H1 (cell line): ENCODE results near the gene CAPN15.

Experiments
- ATF3 ChIP-seq: IDR thresholded peaks from 2 replicates; pipeline ENCODE4 v1.6.1; 2011; ENCODE audit warnings: low read depth, mild to moderate bottlenecking, low read length; ENCODE audit not compliant: insufficient read depth
- CTCF ChIP-seq, 3 experiments: IDR thresholded peaks; 1 replicate in 2 of 3; 2 replicates in 1 of 3; pipeline versions ENCODE4 v1.5.1 to v1.6.1; 2011; ENCODE audit warnings: low read length in 3 of 3, mild to moderate bottlenecking in 3 of 3, inconsistent platforms in 2 of 3, low read depth in 1 of 3, moderate library complexity in 1 of 3; ENCODE audit not compliant: insufficient read depth in 1 of 3; ENCODE audit errors: control extremely low read depth in 1 of 3
- EZH2 ChIP-seq: fragments of 200-600 bp; sonication (generic); IDR thresholded peaks from 2 replicates; pipeline ENCODE4 v1.7.1; 2012; ENCODE audit warnings: low read depth, mild to moderate bottlenecking, moderate library complexity, low read length, inconsistent platforms; ENCODE audit not compliant: severe bottlenecking
- KDM1A ChIP-seq: fragments of 200-600, 300-600 bp; sonication (generic); IDR thresholded peaks from 2 replicates; pipeline ENCODE4 v1.7.1; 2016; ENCODE audit warnings: mild to moderate bottlenecking, low read length, borderline replicate concordance
- POLR2A ChIP-seq, 2 experiments: IDR thresholded peaks; 1 replicate in 1 of 2; 2 replicates in 1 of 2; pipeline ENCODE4 v1.6.1; 2011; ENCODE audit warnings: low read depth in 2 of 2, low read length in 2 of 2, mild to moderate bottlenecking in 2 of 2; ENCODE audit errors: control extremely low read depth in 1 of 2

- TF ChIP-seq POLR2A (IDR thresholded peaks at IDR 0.05; ENCODE audit: control extremely low read depth in 1 of 2, low read depth in 2 of 2, low read length in 2 of 2) (no peak), KDM1A (no peak), CTCF (IDR thresholded peaks at IDR 0.05; ENCODE audit: control extremely low read depth in 1 of 3, insufficient read depth in 1 of 3, low read depth in 1 of 3, low read length in 3 of 3) (no peak), ATF3 (no peak), EZH2 (no peak)
These were observed 4.3 kb upstream of the CAPN15 start for GRCh38 chr16:523097-523741.
